Measurements from ENCODE around the gene TLE3.

Gene TLE3

DNA sequence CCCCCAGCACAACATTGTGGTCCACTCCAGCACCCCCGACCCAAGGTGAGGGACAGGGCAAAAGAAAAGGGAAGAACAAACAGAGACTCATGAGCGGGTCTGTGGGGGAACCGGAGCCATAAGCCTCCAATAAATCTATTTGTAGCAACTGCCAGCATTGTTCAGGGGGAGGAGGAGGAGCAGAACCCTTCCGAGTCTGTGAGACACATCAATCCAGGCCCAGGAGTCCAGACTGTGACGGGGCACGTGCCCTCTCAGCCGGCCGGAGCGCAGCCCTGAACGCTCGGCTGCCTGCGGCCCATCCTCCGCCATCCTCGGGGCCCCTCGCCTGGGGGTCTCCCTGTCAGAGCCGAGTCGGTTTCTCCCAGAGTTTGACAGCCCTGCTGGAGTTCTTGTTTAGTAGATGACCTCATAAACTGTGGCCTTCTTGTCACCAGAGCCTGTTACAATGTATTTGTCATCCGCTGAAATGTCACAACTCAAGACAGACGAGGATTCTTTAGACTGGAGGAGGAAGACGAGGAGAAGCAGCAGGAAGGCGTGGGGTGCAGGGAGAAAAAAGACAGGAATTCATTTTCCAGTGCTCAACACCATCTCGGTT, 47.9 kb downstream of the TLE3 start:
- ATAC-seq, result no peak
- TF ChIP-seq ZNF565 (CRISPR knock-in tag; conservative IDR thresholded peaks at IDR 0.05; ENCODE audit: low read depth) (no peak), PPARA (CRISPR knock-in tag; IDR thresholded peaks at IDR 0.05; ENCODE audit: borderline replicate concordance) (no peak), ZFP30 (CRISPR knock-in tag; IDR thresholded peaks at IDR 0.05) (no peak), CSDC2 (CRISPR knock-in tag; IDR thresholded peaks at IDR 0.05) (no peak), TOX (CRISPR knock-in tag; IDR thresholded peaks at IDR 0.05; ENCODE audit: borderline replicate concordance) (no peak), ZNF70 (CRISPR knock-in tag; IDR thresholded peaks at IDR 0.05) (no peak)
- TF ChIP-seq, protein P1, sequence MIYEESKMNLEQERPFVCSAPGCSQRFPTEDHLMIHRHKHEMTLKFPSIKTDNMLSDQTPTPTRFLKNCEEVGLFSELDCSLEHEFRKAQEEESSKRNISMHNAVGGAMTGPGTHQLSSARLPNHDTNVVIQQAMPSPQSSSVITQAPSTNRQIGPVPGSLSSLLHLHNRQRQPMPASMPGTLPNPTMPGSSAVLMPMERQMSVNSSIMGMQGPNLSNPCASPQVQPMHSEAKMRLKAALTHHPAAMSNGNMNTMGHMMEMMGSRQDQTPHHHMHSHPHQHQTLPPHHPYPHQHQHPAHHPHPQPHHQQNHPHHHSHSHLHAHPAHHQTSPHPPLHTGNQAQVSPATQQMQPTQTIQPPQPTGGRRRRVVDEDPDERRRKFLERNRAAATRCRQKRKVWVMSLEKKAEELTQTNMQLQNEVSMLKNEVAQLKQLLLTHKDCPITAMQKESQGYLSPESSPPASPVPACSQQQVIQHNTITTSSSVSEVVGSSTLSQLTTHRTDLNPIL (CRISPR knock-in tag; IDR thresholded peaks at IDR 0.05; ENCODE audit: low read depth), result no peak
- TF ChIP-seq, protein P2, sequence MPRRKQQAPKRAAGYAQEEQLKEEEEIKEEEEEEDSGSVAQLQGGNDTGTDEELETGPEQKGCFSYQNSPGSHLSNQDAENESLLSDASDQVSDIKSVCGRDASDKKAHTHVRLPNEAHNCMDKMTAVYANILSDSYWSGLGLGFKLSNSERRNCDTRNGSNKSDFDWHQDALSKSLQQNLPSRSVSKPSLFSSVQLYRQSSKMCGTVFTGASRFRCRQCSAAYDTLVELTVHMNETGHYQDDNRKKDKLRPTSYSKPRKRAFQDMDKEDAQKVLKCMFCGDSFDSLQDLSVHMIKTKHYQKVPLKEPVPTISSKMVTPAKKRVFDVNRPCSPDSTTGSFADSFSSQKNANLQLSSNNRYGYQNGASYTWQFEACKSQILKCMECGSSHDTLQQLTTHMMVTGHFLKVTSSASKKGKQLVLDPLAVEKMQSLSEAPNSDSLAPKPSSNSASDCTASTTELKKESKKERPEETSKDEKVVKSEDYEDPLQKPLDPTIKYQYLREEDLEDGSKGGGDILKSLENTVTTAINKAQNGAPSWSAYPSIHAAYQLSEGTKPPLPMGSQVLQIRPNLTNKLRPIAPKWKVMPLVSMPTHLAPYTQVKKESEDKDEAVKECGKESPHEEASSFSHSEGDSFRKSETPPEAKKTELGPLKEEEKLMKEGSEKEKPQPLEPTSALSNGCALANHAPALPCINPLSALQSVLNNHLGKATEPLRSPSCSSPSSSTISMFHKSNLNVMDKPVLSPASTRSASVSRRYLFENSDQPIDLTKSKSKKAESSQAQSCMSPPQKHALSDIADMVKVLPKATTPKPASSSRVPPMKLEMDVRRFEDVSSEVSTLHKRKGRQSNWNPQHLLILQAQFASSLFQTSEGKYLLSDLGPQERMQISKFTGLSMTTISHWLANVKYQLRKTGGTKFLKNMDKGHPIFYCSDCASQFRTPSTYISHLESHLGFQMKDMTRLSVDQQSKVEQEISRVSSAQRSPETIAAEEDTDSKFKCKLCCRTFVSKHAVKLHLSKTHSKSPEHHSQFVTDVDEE (CRISPR knock-in tag; IDR thresholded peaks at IDR 0.05), result no peak

DNA sequence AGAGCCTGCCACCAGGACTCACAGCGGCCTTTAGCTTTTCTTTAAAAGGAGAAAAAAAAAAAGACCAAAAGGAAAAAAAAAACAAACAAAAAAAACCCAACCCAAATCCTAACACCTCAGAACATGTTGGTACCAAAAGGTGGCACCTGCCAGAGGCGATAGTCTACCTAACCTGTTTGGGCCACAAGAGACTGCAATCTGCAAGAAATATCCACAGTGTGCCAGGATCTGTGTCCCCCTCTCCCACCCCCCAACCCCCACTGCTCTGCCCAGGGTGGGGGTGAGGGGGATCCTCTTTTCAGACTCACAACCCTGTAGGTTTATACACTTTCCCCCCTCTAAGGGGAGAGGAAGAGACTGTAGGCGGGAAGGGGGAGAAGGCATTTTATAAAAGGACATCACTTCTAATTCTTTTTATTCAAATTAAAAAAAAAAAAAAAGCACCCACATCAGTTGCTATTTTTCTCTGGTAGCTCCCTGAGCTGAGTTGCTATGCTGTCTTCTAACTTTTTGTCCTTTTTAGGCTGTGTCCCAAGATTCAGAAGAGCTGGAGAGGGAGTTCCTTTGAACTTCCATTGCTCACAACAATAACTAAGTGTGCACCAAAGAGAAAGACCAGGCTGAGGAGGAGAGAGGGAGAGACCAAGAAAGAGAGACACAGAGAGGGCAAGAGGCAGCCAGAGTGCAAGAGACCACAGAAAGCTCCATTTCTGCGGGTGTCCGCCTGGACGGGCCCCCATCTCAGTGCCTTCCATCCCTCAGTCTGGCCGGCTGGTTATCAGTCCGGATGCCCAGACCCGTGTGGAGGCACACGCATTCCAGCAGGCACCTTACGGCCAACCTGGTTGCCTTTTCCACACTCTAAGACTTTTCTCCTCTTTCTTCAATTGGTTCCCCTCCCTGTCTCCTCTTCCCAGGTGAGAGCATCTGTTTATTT, 48.9 kb downstream of the TLE3 start:
- TF ChIP-seq, protein P3, sequence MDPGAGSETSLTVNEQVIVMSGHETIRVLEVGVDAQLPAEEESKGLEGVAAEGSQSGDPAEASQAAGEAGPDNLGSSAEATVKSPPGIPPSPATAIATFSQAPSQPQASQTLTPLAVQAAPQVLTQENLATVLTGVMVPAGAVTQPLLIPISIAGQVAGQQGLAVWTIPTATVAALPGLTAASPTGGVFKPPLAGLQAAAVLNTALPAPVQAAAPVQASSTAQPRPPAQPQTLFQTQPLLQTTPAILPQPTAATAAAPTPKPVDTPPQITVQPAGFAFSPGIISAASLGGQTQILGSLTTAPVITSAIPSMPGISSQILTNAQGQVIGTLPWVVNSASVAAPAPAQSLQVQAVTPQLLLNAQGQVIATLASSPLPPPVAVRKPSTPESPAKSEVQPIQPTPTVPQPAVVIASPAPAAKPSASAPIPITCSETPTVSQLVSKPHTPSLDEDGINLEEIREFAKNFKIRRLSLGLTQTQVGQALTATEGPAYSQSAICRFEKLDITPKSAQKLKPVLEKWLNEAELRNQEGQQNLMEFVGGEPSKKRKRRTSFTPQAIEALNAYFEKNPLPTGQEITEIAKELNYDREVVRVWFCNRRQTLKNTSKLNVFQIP (CRISPR knock-in tag; IDR thresholded peaks at IDR 0.05; ENCODE audit: borderline replicate concordance, low read depth), result no peak
- TF ChIP-seq SNAI2 (CRISPR knock-in tag; IDR thresholded peaks at IDR 0.05), result no peak
- TF ChIP-seq ISL1 (CRISPR knock-in tag; IDR thresholded peaks at IDR 0.05), result no peak
- TF ChIP-seq ESRRG (CRISPR knock-in tag; IDR thresholded peaks at IDR 0.05), result no peak
- TF ChIP-seq ZFP30 (CRISPR knock-in tag; IDR thresholded peaks at IDR 0.05), result no peak
- no peak for TF ChIP-seq ZNF8 (CRISPR knock-in tag; IDR thresholded peaks at IDR 0.05)
- TF ChIP-seq, protein P1 (CRISPR knock-in tag; IDR thresholded peaks at IDR 0.05; ENCODE audit: low read depth), result no peak
- TF ChIP-seq CSDC2 (CRISPR knock-in tag; IDR thresholded peaks at IDR 0.05), result no peak
- no peak for TF ChIP-seq ZC3H10 (CRISPR knock-in tag; IDR thresholded peaks at IDR 0.05)
- no peak for TF ChIP-seq ZNF70 (CRISPR knock-in tag; IDR thresholded peaks at IDR 0.05)
- no peak for TF ChIP-seq ZNF565 (CRISPR knock-in tag; conservative IDR thresholded peaks at IDR 0.05; ENCODE audit: low read depth)
- no peak for TF ChIP-seq OSR1 (CRISPR knock-in tag; IDR thresholded peaks at IDR 0.05)
- TF ChIP-seq TOX (CRISPR knock-in tag; IDR thresholded peaks at IDR 0.05; ENCODE audit: borderline replicate concordance), result no peak
- no peak for TF ChIP-seq BACH2 (CRISPR knock-in tag; IDR thresholded peaks at IDR 0.05; ENCODE audit: borderline replicate concordance)
- TF ChIP-seq, protein P4, sequence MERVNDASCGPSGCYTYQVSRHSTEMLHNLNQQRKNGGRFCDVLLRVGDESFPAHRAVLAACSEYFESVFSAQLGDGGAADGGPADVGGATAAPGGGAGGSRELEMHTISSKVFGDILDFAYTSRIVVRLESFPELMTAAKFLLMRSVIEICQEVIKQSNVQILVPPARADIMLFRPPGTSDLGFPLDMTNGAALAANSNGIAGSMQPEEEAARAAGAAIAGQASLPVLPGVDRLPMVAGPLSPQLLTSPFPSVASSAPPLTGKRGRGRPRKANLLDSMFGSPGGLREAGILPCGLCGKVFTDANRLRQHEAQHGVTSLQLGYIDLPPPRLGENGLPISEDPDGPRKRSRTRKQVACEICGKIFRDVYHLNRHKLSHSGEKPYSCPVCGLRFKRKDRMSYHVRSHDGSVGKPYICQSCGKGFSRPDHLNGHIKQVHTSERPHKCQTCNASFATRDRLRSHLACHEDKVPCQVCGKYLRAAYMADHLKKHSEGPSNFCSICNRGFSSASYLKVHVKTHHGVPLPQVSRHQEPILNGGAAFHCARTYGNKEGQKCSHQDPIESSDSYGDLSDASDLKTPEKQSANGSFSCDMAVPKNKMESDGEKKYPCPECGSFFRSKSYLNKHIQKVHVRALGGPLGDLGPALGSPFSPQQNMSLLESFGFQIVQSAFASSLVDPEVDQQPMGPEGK (CRISPR knock-in tag; IDR thresholded peaks at IDR 0.05; ENCODE audit: borderline replicate concordance), result no peak
- no peak for TF ChIP-seq PPARA (CRISPR knock-in tag; IDR thresholded peaks at IDR 0.05; ENCODE audit: borderline replicate concordance)
- TF ChIP-seq ARNTL (CRISPR knock-in tag; IDR thresholded peaks at IDR 0.05; ENCODE audit: borderline replicate concordance, low read depth), result no peak
- no peak for ATAC-seq

DNA sequence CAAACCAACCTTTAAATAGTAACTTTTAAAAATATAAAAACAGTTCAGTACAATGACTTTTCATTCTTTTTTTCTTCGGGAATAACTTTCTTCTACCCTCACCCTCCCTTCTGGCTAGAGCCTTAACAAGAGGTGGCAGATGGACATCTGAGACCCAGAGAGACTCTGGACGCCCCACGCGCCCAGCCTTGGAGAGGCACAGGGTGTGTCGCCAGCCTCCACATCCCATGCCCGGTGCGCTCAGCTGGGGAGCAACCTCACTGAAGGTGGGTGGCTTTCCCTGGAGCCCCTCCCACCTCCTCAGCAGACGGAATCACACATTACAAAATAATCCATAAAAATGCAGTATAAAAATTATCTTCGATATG, 49.5 kb downstream of the TLE3 start:
- ATAC-seq, result no peak
- TF ChIP-seq SNAI2 (CRISPR knock-in tag; IDR thresholded peaks at IDR 0.05) (no peak), BACH2 (CRISPR knock-in tag; IDR thresholded peaks at IDR 0.05; ENCODE audit: borderline replicate concordance) (no peak)

Measured in SK-N-SH treated with all-trans-retinoic acid at 6 μM for 48 hours (cell line).